GM10266 (cell line): ENCODE data around the gene BACH2.

Source experiments
- DNase-seq: peaks from one replicate; pipeline ENCODE4 v3.0.0; 2012; ENCODE audit errors: extremely low spot score
- TF ChIP-seq, protein P1 (sequence below): IDR thresholded peaks from 2 replicates; pipeline ENCODE4 v1.5.1; 2012; ENCODE audit warnings: mild to moderate bottlenecking, low read depth; ENCODE audit not compliant: control insufficient read depth, insufficient read depth; ENCODE audit errors: missing control alignments

Gene BACH2

DNA sequence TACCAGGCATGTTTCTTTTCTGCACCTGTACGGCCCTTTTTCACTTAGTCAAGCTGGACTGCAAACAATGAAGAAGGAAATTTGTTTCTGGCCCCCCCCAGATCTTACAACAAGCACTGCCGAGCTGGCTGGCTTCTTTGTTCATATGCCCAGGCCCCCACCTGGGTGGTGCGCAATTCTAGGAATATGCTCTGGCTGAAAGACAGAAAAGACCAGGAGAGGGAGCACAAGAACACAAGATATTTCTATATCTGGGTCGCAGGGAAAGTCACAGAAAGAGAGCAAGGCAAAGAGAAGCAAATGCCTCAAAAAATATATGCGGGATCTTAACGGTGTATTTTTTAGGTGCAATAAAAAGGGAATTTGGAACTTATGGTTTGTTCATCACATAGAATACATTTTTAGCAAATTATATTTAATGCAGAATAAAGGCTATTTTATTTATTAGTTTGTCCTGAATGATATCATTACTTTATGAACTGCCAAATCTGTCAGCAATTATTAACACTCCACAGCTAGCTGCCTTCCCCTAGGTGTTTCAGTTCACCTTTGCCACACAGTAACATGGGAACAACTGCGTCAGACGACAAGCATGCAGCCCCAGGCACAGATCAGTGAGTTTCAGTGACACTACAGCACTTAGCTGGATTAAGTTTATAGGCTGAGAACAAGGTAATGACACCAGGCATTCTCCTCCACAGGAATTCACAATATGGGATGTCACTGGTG lies 325.9 kb downstream of the BACH2 start:
- DNase-seq, result peak; percentile 27
- TF ChIP-seq, protein P1, sequence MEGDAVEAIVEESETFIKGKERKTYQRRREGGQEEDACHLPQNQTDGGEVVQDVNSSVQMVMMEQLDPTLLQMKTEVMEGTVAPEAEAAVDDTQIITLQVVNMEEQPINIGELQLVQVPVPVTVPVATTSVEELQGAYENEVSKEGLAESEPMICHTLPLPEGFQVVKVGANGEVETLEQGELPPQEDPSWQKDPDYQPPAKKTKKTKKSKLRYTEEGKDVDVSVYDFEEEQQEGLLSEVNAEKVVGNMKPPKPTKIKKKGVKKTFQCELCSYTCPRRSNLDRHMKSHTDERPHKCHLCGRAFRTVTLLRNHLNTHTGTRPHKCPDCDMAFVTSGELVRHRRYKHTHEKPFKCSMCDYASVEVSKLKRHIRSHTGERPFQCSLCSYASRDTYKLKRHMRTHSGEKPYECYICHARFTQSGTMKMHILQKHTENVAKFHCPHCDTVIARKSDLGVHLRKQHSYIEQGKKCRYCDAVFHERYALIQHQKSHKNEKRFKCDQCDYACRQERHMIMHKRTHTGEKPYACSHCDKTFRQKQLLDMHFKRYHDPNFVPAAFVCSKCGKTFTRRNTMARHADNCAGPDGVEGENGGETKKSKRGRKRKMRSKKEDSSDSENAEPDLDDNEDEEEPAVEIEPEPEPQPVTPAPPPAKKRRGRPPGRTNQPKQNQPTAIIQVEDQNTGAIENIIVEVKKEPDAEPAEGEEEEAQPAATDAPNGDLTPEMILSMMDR, result peak; percentile 32

DNA sequence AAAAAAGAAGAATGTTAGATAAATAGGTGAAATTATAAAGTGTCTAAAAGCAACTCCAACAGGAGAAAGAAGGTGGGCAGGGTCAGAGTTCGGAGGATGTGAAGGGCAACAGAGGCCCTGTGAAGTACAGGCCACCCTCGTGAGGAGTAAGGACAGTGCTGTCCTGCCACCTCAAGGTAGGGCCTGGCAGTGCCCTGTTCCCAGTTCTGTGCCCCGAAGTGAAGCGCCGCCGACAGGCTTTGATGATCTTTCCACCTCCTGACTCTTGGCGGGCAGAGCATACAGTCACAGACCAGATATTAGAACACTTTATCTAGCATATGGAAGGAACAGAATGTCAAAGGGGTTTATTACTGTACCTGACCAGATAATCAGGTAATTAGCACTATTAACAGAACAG lies 326.6 kb downstream of the BACH2 start:
- TF ChIP-seq, protein P1, result no peak
- no peak for DNase-seq

DNA sequence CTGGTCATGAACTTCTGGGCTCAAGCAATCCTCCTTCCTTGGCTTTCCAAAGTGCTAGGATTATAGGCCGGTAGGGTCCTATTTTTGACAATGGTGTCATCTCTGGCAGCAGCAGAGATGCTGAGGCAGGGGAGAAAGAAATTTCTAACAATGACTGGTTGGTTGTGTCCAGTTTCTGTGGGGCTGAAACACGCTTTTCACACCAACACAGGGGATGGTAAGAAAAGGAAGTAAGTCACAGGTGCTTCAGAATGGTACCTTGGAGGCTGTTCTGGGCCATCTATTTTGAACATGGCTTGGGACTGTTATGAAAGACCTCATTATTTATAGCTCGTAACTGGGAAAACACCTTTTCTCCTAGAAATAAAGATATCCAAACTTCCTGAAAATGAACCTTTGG lies 329.7 kb downstream of the BACH2 start:
- TF ChIP-seq, protein P1, result no peak
- no peak for DNase-seq

DNA sequence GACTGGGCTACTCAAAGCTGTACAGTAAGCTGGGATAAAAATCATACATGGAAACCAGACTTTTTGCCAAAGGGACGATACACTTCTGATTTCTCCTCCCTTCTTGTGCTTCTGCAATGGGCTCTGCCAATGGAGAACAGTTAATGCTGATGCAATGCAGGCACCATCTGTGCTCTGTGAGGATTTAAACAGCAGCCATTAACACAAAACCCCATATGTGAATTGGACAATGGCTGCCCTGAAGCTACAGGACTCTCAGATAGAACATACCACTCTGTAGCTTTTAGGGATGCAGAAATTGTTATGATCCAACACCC lies 330.5 kb downstream of the BACH2 start:
- DNase-seq, result no peak
- TF ChIP-seq, protein P1, result no peak

DNA sequence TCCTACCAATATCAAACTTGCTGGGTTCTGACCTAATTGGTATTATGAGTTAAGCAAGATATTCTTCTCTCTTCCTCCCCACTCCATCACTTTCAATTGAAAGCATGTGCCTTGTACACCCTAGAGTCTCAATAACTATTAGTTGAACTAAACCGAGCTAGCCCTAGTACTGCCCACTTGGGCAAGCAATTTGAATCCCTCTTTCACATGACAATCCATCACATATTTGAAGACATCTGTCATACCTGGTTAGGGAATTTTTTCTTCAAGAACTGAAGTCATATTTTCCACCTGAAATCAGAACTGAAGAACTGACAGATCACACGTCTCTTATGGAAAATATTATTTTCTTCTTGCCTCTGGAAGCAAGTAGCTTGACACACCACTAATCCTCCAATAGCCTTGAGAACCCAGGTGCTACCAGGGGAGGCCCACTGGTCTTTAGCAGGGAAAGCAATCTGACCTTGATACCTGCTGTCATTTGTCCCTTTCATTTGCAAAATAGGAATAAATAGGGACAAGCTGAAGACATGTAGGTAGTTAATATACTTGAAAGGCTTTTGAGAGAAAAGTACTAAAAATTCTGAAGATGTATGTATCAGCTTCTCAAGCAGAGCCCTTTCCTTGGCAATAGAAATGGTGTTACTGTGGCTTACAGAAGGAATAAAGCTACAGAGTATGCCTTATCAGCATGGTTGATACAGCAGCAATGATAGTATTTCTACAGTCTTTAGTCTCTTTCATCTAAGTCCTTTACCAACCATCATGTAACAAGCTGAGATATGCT lies 331.0 kb downstream of the BACH2 start:
- TF ChIP-seq, protein P1, result no peak
- no peak for DNase-seq

DNA sequence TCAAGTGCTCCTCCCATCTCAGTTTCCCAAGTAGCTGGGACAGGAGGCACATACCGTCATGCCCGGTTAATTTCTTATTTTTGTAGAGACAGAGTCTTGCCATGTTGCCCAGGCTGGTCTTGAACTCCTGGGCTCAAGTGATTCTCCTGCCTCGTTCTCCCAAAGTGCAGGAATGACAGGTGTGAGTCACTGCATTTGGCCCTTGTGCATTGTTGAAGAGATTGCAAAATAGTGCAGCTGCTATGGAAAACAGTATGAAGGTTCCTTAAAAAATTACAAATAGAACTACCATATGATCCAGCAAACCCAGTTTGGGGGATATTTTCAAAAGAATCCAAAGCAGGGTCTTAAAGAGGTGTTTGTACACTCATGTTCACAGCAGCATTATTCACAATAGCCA lies 333.3 kb downstream of the BACH2 start:
- TF ChIP-seq, protein P1, result no peak
- no peak for DNase-seq

DNA sequence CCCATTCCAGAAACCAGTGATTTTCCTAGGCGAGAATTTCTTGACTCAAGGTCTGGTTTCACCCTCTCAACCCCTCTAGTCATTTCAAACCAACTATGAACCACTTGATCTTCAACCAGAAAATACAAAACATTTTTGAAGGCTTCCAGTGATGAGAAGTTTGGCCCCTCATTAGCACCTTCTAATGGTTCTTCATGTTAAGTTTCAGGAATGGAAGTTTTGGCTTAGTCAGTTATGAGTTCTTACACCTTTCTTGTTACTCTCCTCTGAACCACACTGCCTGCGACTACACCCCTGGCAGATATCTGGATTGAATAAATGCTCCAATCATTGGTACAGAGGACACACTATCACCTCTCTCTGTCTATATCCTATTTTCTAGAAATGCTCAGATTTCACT lies 335.2 kb downstream of the BACH2 start:
- no peak for DNase-seq
- TF ChIP-seq, protein P1, result no peak
